HG03159 (cell line): ENCODE data around the gene PSAPL1.

Experiments used
- ATAC-seq: cut with Tn5 transposase; IDR thresholded peaks from one replicate; pipeline ENCODE4 v1.9.1; 2021; ENCODE audit warnings: mild to moderate bottlenecking, moderate library complexity; ENCODE audit not compliant: unreplicated experiment

Gene PSAPL1

DNA sequence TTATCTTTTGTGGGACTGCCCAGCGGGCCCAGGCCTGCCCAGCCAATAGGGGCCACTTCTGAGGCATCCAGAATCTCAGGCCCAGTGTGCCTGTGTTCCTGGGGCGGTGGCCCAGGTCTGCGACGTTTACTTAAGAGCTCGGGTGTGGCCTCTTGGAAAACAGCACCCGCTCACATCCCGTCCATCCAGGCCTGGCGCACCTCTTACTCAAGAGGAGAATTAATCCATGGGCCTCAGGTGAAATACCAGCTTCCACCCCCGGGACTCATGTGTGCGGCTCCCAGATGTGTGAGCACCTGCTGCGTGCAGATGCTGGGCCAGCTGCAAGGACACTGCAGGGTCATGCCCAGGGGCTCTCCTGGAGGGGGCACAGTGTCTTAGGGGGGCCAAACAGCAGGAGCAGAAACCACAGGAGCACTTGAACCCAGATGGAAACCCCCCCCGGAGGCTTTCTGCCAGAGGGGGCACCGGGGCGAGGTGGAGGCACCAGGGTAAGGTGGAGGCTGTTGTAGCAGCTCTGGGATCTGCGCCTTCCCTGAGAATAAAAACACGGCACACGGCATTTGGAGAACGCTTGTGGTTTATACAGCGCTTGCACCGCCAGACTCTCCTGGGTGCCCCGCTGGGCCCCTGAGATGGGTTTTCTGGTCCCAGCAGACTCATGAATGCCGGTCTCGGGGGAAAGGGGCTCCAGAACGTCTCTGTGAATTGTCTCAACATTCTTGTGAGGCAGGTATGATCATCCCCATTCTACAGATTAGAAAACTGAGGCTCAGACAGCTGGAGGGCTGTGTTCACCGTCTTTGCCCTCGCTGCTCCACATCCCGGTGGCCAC is 2.8 kb downstream of the PSAPL1 start:
- no peak for ATAC-seq

DNA sequence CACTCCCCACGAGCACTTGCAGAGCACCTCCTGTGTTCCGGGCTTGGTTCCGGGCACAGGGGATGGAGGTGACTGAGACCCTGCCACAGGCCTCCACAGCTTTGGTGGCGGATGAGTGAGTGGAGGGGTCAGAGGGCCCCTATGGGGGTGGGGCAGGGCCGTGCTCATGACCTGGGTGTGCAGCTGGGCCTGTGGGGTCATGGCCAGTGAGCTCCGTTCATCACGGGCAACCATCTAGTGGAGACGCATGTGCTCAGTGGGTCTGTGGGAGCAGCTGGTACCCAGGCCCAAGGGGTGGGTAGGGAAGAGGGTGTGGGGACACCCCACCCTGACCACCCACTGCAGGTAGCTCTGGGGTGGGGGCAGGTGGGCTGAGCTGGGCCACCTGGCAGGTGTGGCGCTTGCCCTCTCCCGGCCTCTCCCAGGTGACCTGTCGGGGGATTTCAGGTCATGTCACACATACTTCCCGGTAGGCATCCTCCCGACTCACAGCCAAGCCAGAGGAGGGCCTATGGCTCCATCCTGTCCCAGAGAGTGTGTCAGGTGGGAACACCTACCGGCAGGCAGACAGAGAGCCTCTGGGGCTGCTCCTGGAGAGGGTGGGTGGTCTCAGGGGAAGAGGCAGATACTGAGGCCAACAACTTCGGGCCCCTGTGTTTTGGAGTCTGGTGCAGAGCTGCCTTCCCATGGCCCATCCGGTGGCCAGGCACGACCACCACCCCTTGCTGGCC is 3.6 kb downstream of the PSAPL1 start:
- ATAC-seq, result no peak

- no peak for ATAC-seq
Measured at GRCh38 chr4:7430368-7430964, 4.3 kb downstream of the PSAPL1 start.

- no peak for ATAC-seq
Measured at GRCh38 chr4:7429601-7430078, 5.1 kb downstream of the PSAPL1 start.

- no peak for ATAC-seq
Measured at GRCh38 chr4:7429069-7429416, 5.7 kb downstream of the PSAPL1 start.

- ATAC-seq, result no peak
Measured at GRCh38 chr4:7428261-7429068, 6.3 kb downstream of the PSAPL1 start.

GRCh38 chr4:7427831-7428260 is 6.9 kb downstream of the PSAPL1 start:
- no peak for ATAC-seq

GRCh38 chr4:7427361-7427760 is 7.4 kb downstream of the PSAPL1 start:
- no peak for ATAC-seq

- ATAC-seq, result no peak
Measured at GRCh38 chr4:7426525-7427171, 8.1 kb downstream of the PSAPL1 start.

GRCh38 chr4:7425591-7426468 is 8.9 kb downstream of the PSAPL1 start:
- no peak for ATAC-seq

DNA sequence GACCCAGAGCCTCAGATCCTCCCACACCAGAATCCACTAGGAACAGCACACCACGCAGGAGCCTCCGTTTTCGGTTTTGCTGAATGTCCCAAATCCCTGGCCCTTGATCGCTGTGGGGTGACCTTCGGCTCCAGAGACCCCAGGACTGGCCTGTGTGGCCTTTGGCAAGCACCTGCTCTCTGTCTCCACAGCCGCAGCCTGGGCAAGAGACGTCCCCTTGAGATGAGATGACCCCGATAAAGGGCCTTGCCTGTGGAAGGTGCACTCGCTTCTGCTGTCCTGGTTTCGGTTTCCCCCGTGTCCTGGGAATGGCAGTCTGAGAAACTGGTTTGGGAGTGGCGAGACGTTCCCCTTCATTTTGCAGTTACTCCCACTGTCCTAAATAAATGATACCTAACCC is 9.6 kb downstream of the PSAPL1 start:
- ATAC-seq, result no peak

- ATAC-seq, result no peak
Measured at GRCh38 chr4:7424553-7425111, 10.1 kb downstream of the PSAPL1 start.

- no peak for ATAC-seq
Measured at GRCh38 chr4:7423801-7424552, 10.8 kb downstream of the PSAPL1 start.

DNA sequence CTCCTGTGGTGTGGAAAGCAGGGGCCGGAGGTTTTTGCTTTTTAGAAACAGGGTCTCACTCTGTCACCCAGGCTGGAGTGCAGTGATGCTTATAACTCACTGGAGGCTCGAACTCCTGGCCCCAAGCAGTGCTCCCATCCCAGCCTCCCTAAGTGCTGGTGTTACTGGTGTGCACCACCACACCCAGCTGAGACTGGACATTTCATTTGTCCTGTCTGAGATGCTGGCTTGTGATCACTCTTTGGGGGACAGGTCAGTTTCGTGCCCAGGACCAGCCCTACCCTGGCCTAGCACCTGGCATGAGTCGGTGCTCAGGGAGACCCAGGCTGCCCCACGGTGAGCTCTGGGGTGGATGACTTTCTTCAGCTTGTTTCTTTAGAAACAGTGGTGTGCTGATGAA is 11.3 kb downstream of the PSAPL1 start:
- no peak for ATAC-seq

DNA sequence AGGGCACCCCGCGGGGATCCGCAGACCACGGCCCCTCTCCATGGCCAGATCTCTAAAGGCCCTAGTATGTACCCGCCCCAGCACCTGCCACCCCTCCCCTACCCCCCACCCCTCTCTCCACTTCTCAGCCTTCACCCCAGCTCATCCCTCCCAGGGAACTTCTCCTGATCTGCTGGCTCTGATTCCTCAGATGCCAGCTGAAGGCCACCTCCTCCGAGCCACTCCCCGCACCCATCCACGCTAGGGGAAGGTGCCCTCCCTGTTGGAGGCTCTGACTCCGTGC is 11.9 kb downstream of the PSAPL1 start:
- no peak for ATAC-seq

- ATAC-seq, result no peak
Measured at GRCh38 chr4:7422151-7422897, 12.4 kb downstream of the PSAPL1 start.

- ATAC-seq, result no peak
Measured at GRCh38 chr4:7421356-7422150, 13.2 kb downstream of the PSAPL1 start.
